ENCODE results near the gene PTPRN2.
A peak's percentile ranks its signal among the peaks of the same experiment; 100 is the strongest.

The PTPRN2 gene

GRCh38 chr7:157816526-157817250 lies 770.9 kb downstream of the PTPRN2 start:
- DNase-seq, result no peak

GRCh38 chr7:157816086-157816485 lies 771.5 kb downstream of the PTPRN2 start:
- DNase-seq, result no peak

- DNase-seq, result no peak
Measured at GRCh38 chr7:157815706-157816022, 772.0 kb downstream of the PTPRN2 start.

GRCh38 chr7:157814931-157815705 lies 772.5 kb downstream of the PTPRN2 start:
- no peak for DNase-seq

- no peak for DNase-seq
Measured at GRCh38 chr7:157813741-157814661, 773.6 kb downstream of the PTPRN2 start.

- no peak for DNase-seq
Measured at GRCh38 chr7:157813053-157813452, 774.6 kb downstream of the PTPRN2 start.

GRCh38 chr7:157811946-157812345 lies 775.7 kb downstream of the PTPRN2 start:
- DNase-seq, result no peak

- no peak for DNase-seq
Measured at GRCh38 chr7:157809863-157810851, 777.5 kb downstream of the PTPRN2 start.

GRCh38 chr7:157809154-157809862 lies 778.3 kb downstream of the PTPRN2 start:
- DNase-seq, result no peak

GRCh38 chr7:157808042-157808441 lies 779.6 kb downstream of the PTPRN2 start:
- no peak for DNase-seq

- DNase-seq, result peak; percentile 2
Measured at GRCh38 chr7:157807510-157807909, 780.1 kb downstream of the PTPRN2 start.

GRCh38 chr7:157806711-157807110 lies 780.9 kb downstream of the PTPRN2 start:
- no peak for DNase-seq

GRCh38 chr7:157805713-157806112 lies 781.9 kb downstream of the PTPRN2 start:
- DNase-seq, result no peak

- DNase-seq, result no peak
Measured at GRCh38 chr7:157803906-157804305, 783.7 kb downstream of the PTPRN2 start.

- no peak for DNase-seq
Measured at GRCh38 chr7:157801971-157802675, 785.5 kb downstream of the PTPRN2 start.

GRCh38 chr7:157801113-157801512 lies 786.5 kb downstream of the PTPRN2 start:
- no peak for DNase-seq

GRCh38 chr7:157800281-157800680 lies 787.3 kb downstream of the PTPRN2 start:
- no peak for DNase-seq

- DNase-seq, result no peak
Measured at GRCh38 chr7:157799076-157799685, 788.4 kb downstream of the PTPRN2 start.

- DNase-seq, result no peak
Measured at GRCh38 chr7:157797361-157797760, 790.3 kb downstream of the PTPRN2 start.

GRCh38 chr7:157796846-157797245 lies 790.8 kb downstream of the PTPRN2 start:
- DNase-seq, result no peak

Measured in fibroblast of skin of abdomen (primary cell).